ENCODE data around the gene TAGAP.

The TAGAP gene

DNA sequence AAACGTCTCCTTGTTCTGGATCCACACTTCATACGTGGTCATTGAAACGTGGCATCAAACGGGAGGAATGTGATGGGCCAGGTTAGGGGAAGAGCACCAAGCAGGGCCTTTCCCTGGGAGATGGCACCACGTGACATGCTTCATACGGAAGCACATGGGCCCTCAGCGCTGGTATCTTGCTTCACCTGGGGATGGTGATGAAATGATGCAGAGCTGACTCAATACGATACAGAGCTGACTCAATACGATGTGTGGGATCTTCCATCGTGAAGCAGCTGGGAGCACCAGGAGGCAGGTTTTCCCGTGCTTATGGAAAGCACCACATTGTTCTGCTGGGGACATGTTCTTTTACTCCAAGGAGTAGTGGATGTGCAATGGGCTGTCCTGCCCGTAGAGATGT is 22.5 kb upstream of the TAGAP start:
- Histone ChIP-seq H3K4me1 (no peaks in the 10 kb centered on the region), H3K27me3 (peaks cover 0 to 27% of the 10 kb centered on the region in 2 donors), H3K4me3 (no peak overlapping the region), H3K9me3 (no peaks in the 10 kb centered on the region), H3K27ac (no peak overlapping the region), H3K36me3 (no peaks in the 10 kb centered on the region)
- intact Hi-C loops (cut with DNase I; ENCODE audit: low total_unique reads): no loop called here
- TF ChIP-seq, protein P1, sequence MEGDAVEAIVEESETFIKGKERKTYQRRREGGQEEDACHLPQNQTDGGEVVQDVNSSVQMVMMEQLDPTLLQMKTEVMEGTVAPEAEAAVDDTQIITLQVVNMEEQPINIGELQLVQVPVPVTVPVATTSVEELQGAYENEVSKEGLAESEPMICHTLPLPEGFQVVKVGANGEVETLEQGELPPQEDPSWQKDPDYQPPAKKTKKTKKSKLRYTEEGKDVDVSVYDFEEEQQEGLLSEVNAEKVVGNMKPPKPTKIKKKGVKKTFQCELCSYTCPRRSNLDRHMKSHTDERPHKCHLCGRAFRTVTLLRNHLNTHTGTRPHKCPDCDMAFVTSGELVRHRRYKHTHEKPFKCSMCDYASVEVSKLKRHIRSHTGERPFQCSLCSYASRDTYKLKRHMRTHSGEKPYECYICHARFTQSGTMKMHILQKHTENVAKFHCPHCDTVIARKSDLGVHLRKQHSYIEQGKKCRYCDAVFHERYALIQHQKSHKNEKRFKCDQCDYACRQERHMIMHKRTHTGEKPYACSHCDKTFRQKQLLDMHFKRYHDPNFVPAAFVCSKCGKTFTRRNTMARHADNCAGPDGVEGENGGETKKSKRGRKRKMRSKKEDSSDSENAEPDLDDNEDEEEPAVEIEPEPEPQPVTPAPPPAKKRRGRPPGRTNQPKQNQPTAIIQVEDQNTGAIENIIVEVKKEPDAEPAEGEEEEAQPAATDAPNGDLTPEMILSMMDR (IDR thresholded peaks at IDR 0.05): no peak
- no peak for DNase-seq

DNA sequence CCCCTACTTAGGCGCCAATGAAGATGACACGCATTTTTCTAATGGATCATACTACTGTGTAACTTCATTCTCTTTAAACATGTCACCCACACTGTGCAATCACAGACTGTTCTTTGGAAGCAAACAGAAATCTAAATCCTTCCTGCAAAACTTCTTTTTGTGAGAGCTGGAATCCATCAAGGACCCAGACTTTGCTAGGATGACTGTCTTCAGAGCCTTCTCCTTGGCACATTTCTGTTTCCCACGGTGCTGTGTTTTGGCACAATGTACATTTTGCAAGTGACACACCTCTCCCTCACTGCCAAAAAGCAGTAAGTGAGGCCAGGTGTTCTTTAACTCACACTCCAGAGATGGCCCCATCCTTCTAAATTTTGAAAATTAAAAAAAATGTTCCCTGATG is 21.7 kb upstream of the TAGAP start:
- TF ChIP-seq, protein P1 (IDR thresholded peaks at IDR 0.05): no peak
- Histone ChIP-seq H3K9me3 (no peaks in the 10 kb centered on the region), H3K36me3 (no peaks in the 10 kb centered on the region), H3K27me3 (peaks cover 0 to 35% of the 10 kb centered on the region in 2 donors), H3K4me1 (no peaks in the 10 kb centered on the region), H3K27ac (no peak overlapping the region), H3K4me3 (no peak overlapping the region)
- intact Hi-C loops (cut with DNase I; ENCODE audit: low total_unique reads): no loop called here
- DNase-seq: no peak

DNA sequence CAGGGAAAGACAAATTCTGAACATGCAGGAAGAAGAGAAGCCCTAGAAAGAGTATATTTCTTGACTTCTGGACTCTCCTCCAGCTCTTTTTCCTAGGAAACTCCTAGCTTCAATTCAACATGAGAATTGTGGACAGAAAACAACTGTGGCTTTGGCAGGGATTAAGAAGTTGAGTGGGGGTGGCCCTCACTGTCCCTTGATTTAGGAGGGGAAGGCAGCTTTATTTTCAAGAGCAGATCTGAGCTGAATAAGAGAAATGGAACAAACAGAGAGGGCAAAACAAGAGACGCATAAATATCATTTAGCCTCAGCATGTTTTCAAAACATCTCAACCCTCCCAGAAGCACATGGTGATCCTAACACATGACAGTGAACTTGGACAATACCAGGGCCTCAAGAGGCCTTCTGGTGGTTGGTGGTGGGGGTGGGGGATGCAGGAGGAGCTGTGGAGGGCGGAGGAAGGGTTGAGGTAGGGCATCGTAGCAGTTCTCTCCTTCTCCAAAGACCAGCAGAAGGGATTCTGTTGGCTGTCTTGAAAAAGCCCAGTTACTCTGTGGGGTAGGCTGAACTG is 21.1 kb upstream of the TAGAP start:
- intact Hi-C loops (cut with DNase I; ENCODE audit: low total_unique reads): no loop called here
- Histone ChIP-seq H3K27me3 (peaks cover 0 to 37% of the 10 kb centered on the region in 2 donors), H3K4me3 (no peak overlapping the region), H3K36me3 (no peaks in the 10 kb centered on the region), H3K27ac (no peak overlapping the region), H3K9me3 (no peaks in the 10 kb centered on the region), H3K4me1 (no peaks in the 10 kb centered on the region)
- DNase-seq: no peak
- TF ChIP-seq, protein P1 (IDR thresholded peaks at IDR 0.05): no peak

DNA sequence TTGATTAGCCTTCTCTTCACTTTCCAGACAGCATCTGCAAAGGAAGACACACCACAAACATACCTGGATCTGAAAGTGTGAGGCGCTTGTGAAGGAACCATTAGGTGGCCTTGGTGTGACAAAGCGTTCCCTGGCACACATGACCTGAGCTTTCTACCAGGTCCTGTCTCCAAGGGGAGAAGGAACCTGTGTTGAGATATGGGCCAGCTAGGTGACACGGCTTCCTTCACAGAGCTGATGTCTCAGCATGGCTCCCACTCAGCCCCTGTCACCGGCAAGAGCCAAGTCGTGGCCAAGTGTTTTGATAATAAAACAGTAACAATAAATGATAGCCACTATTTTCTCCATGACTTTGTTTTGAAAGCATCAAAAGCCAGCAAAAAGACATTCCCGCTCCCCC is 20.3 kb upstream of the TAGAP start:
- intact Hi-C loops (cut with DNase I; ENCODE audit: low total_unique reads): no loop called here
- Histone ChIP-seq H3K27me3 (peaks cover 0 to 40% of the 10 kb centered on the region in 2 donors), H3K4me1 (no peaks in the 10 kb centered on the region), H3K4me3 (no peak overlapping the region), H3K9me3 (no peaks in the 10 kb centered on the region), H3K36me3 (no peaks in the 10 kb centered on the region), H3K27ac (no peak overlapping the region)
- DNase-seq: no peak
- TF ChIP-seq, protein P1 (IDR thresholded peaks at IDR 0.05): no peak

DNA sequence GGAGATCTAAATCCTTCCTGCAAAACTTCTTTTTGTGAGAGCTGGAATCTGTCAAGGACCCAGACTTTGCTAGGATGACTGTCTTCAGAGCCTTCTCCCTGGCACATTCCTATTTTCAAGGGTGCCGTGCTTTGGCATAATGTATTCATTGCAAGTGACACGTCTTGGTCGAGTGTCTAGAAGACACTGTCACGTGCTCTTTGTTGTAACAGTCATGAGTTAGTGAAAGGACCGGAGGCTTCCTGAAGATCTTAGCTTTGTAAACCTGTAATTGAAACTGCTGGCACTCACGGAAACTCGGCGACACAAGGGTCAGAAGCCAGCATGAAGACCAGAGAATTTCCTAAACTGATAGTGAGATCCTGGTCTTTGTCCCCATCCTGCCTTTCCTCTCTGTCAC is 19.7 kb upstream of the TAGAP start:
- no peaks in the 10 kb centered on the region for H3K36me3 ChIP-seq
- peaks cover 0 to 41% of the 10 kb centered on the region in 2 donors for H3K27me3 ChIP-seq
- no peaks in the 10 kb centered on the region for H3K9me3 ChIP-seq
- H3K27ac ChIP-seq: no peak overlapping the region
- TF ChIP-seq, protein P1 (IDR thresholded peaks at IDR 0.05): no peak
- intact Hi-C loops (cut with DNase I; ENCODE audit: low total_unique reads): no loop called here
- H3K4me3 ChIP-seq: no peak overlapping the region
- H3K4me1 ChIP-seq: no peaks in the 10 kb centered on the region
- DNase-seq: no peak

DNA sequence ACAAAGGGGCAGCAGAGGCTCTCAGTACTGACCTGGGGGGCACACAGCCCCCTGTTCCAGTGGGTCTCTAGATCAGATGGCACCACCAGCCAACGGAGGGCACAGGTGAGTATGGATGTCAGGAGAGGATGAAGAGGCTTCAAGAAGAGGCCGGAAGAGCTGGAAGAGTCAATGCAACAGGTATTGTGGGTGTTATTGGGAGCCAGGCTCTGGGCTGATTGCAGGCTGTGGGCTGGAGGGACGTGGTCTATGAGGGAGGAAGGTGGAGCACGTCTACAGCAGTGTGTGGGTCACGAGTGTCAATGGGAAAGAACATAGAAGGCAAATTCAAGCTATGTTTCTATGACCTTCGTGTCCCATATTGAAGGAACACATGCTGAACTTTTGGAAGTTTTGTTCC is 18.8 kb upstream of the TAGAP start:
- intact Hi-C loops (cut with DNase I; ENCODE audit: low total_unique reads): no loop called here
- H3K9me3 ChIP-seq: no peaks in the 10 kb centered on the region
- TF ChIP-seq, protein P1 (IDR thresholded peaks at IDR 0.05): no peak
- H3K27ac ChIP-seq: no peak overlapping the region
- no peaks in the 10 kb centered on the region for H3K4me1 ChIP-seq
- H3K27me3 ChIP-seq: peaks cover 0 to 32% of the 10 kb centered on the region in 2 donors
- DNase-seq: no peak
- H3K4me3 ChIP-seq: no peak overlapping the region
- no peaks in the 10 kb centered on the region for H3K36me3 ChIP-seq
